ENCODE measurements around the gene BCAS3.
"Not testable (repeated sequence)": the region's sequence is repeated elsewhere in the genome, so short reads cannot be mapped to it uniquely, and the experiment has no call there.

Gene BCAS3

GRCh38 chr17:60851181-60851580, 173.5 kb downstream of the BCAS3 start:
- no peak overlapping the region for H3K4me3 ChIP-seq (ENCODE audit: low read depth, low read length)
- TF ChIP-seq, protein P1, sequence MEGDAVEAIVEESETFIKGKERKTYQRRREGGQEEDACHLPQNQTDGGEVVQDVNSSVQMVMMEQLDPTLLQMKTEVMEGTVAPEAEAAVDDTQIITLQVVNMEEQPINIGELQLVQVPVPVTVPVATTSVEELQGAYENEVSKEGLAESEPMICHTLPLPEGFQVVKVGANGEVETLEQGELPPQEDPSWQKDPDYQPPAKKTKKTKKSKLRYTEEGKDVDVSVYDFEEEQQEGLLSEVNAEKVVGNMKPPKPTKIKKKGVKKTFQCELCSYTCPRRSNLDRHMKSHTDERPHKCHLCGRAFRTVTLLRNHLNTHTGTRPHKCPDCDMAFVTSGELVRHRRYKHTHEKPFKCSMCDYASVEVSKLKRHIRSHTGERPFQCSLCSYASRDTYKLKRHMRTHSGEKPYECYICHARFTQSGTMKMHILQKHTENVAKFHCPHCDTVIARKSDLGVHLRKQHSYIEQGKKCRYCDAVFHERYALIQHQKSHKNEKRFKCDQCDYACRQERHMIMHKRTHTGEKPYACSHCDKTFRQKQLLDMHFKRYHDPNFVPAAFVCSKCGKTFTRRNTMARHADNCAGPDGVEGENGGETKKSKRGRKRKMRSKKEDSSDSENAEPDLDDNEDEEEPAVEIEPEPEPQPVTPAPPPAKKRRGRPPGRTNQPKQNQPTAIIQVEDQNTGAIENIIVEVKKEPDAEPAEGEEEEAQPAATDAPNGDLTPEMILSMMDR (IDR thresholded peaks at IDR 0.05; ENCODE audit: insufficient read depth, low read depth, low read length, missing control alignments): no peak
- DNase-seq (ENCODE audit: low read depth): no peak

GRCh38 chr17:60857556-60858080, 180.0 kb downstream of the BCAS3 start:
- no peak for DNase-seq (ENCODE audit: low read depth)
- TF ChIP-seq, protein P1 (IDR thresholded peaks at IDR 0.05; ENCODE audit: insufficient read depth, low read depth, low read length, missing control alignments): no peak
- H3K4me3 ChIP-seq (ENCODE audit: low read depth, low read length): no peak overlapping the region

DNA sequence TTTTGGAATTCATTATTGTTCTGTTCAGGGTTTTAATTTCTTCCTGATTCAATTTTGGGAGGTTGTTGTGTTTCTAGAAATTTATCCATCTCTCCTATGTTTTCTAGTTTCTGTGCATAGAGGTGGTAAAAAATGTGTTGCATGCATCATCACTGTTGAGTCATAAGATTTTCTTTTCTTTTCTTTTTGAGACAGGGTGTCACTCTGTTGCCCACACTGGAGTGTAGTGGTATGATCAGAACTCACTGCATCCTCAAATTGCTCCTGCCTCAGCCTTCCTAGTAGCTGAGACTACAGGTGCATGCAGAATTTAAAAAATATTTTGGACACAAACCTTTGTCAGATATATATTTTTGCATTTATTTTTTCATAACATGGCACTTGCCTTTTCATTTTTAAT, 184.8 kb downstream of the BCAS3 start:
- TF ChIP-seq, protein P1 (IDR thresholded peaks at IDR 0.05; ENCODE audit: insufficient read depth, low read depth, low read length, missing control alignments): no peak
- DNase-seq (ENCODE audit: low read depth): no peak
- no peak overlapping the region for H3K4me3 ChIP-seq (ENCODE audit: low read depth, low read length)

DNA sequence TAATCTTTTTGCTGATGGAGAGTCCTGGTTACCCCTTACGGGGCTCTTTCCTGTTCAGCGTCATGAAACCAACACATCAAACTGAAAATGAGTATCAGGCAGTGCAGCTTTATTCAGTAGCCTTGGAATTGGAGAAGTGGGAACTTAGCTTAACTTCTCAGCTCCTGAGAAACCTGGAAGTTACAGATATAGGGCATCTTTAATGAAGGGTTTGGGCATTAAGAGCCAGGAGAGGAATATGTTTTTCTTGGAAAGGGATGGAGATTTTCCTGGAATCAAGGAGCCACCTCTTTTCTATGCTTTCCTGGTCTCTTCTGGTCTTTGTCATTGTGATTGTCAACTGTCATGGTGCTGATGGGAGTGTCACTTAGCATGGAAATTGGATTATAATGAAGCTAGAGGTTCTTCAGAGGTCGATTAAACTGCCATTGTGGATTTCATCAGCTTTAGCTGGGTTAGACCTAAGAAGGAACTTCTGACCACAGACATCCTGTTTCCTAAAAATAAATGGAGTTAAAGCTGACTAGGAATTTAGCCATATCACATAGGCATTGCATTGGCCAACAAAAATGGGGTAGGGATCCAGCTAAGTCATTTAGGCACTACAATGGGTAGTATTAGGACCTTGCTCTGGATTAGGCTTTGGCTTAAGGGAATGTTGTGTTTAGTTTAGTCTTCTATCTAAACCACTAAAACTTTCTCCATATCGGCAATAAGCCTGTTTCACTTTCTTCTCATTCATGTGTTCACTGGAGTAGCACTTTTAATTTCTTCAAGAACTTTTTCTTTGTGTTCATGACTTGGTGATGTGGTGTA, 186.4 kb downstream of the BCAS3 start:
- DNase-seq (ENCODE audit: low read depth): peak; percentile 34
- peak overlapping the region; percentile 3; the same call in 1 of the 2 replicates for H3K4me3 ChIP-seq (ENCODE audit: low read depth, low read length)
- TF ChIP-seq, protein P1 (IDR thresholded peaks at IDR 0.05; ENCODE audit: insufficient read depth, low read depth, low read length, missing control alignments): no peak

- TF ChIP-seq, protein P1 (IDR thresholded peaks at IDR 0.05; ENCODE audit: insufficient read depth, low read depth, low read length, missing control alignments): no peak
- DNase-seq (ENCODE audit: low read depth): peak; percentile 23
- no peak overlapping the region for H3K4me3 ChIP-seq (ENCODE audit: low read depth, low read length)
These were observed 187.0 kb downstream of the BCAS3 start for GRCh38 chr17:60864708-60865005.

- TF ChIP-seq, protein P1 (IDR thresholded peaks at IDR 0.05; ENCODE audit: insufficient read depth, low read depth, low read length, missing control alignments): no peak
- no peak overlapping the region for H3K4me3 ChIP-seq (ENCODE audit: low read depth, low read length)
- DNase-seq (ENCODE audit: low read depth): no peak
These were observed 197.1 kb downstream of the BCAS3 start for GRCh38 chr17:60874772-60875171.

DNA sequence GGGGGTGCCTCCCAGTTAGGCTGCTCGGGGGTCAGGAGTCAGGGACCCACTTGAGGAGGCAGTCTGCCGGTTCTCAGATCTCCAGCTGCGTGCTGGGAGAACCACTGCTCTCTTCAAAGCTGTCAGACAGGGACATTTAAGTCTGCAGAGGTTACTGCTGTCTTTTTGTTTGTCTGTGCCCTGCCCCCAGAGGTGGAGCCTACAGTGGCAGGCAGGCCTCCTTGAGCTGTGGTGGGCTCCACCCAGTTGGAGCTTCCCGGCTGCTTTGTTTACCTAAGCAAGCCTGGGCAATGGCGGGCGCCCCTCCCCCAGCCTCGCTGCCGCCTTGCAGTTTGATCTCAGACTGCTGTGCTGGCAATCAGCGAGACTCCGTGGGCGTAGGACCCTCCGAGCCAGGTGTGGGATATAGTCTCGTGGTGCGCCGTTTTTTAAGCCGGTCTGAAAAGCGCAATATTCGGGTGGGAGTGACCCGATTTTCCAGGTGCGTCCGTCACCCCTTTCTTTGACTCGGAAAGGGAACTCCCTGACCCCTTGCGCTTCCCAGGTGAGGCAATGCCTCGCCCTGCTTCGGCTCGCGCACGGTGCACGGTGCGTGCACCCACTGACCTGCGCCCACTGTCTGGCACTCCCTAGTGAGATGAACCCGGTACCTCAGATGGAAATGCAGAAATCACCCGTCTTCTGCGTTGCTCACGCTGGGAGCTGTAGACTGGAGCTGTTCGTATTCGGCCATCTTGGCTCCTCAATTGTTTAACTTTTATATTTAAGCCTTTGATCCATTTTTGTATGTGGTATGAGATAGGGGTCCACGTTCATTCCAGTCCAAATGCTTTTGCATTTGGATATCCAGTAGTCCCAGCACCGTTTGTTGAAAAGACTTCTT, 209.3 kb downstream of the BCAS3 start:
- not testable (repeated sequence) for DNase-seq (ENCODE audit: low read depth); H3K4me3 ChIP-seq (ENCODE audit: low read depth, low read length)

All from GM12865 (cell line).